H9 (cell line): ENCODE data around the gene LAMB1. TPM values are rescaled to one million over a fixed set of nuclear protein-coding genes. Genes with fewer than 3 reads are reported as not detected.

Experiments used
- DNase-seq: peaks from one replicate; pipeline ENCODE4 v3.0.0-alpha.2; 2017
- H2AFZ ChIP-seq: one replicate; pipeline ENCODE4 v1.6.1; 2013; ENCODE audit warnings: mild to moderate bottlenecking, low read length, control low read depth, moderate library complexity
- H2AK5ac ChIP-seq: 2 replicates; pipeline ENCODE4 v1.6.1; 2013; ENCODE audit warnings: low read length, control low read depth, mixed read lengths; ENCODE audit not compliant: insufficient read length
- H2BK120ac ChIP-seq: one replicate; pipeline ENCODE4 v1.6.1; 2013; ENCODE audit warnings: low read depth, mild to moderate bottlenecking, low read length, control low read depth, inconsistent platforms; ENCODE audit not compliant: poor library complexity, severe bottlenecking
- H2BK12ac ChIP-seq: 2 replicates; pipeline ENCODE4 v1.6.1; 2013; ENCODE audit warnings: low read length, control low read depth, mixed read lengths, low read depth; ENCODE audit not compliant: insufficient read length
- H2BK15ac ChIP-seq: 2 replicates; pipeline ENCODE4 v1.6.1; 2013; ENCODE audit warnings: low read depth, low read length, control low read depth
- H2BK20ac ChIP-seq: one replicate; pipeline ENCODE4 v1.6.1; 2013; ENCODE audit warnings: low read depth, mild to moderate bottlenecking, low read length, control low read depth, inconsistent platforms; ENCODE audit not compliant: poor library complexity, severe bottlenecking
- H2BK5ac ChIP-seq: 2 replicates; pipeline ENCODE4 v1.6.1; 2013; ENCODE audit warnings: low read length, control low read depth, mixed read lengths; ENCODE audit not compliant: insufficient read length
- H3K14ac ChIP-seq: 2 replicates; pipeline ENCODE4 v1.6.1; 2013; ENCODE audit warnings: low read length, control low read depth; ENCODE audit not compliant: insufficient read depth
- H3K18ac ChIP-seq: 2 replicates; pipeline ENCODE4 v1.6.1; 2013; ENCODE audit warnings: low read depth, mild to moderate bottlenecking, mixed read lengths, low read length, control low read depth; ENCODE audit not compliant: insufficient read length
- H3K23ac ChIP-seq: 2 replicates; pipeline ENCODE4 v1.6.1; 2013; ENCODE audit warnings: low read length, control low read depth, mixed read lengths, low read depth; ENCODE audit not compliant: insufficient read length
- H3K23me2 ChIP-seq: 2 replicates; pipeline ENCODE4 v1.6.1; 2013; ENCODE audit warnings: low read depth, mild to moderate bottlenecking, mixed read lengths, low read length, control low read depth; ENCODE audit not compliant: insufficient read length, poor library complexity, severe bottlenecking
- H3K27ac ChIP-seq: 2 replicates; pipeline ENCODE4 v1.5.1; 2013; ENCODE audit warnings: low read length, control low read depth, mixed read lengths, low read depth; ENCODE audit not compliant: insufficient read length
- H3K27me3 ChIP-seq: 2 replicates; pipeline ENCODE4 v1.6.1; 2013; ENCODE audit warnings: low read length, control low read depth, inconsistent platforms; ENCODE audit not compliant: insufficient read depth
- H3K4ac ChIP-seq: 2 replicates; pipeline ENCODE4 v1.6.1; 2013; ENCODE audit warnings: low read depth, mild to moderate bottlenecking, control low read depth, inconsistent platforms, low read length, moderate library complexity
- H3K4me1 ChIP-seq: 2 replicates; pipeline ENCODE4 v1.6.1; 2013; ENCODE audit warnings: low read length, control low read depth, inconsistent platforms; ENCODE audit not compliant: insufficient read depth
- H3K4me2 ChIP-seq: 2 replicates; pipeline ENCODE4 v1.6.1; 2013; ENCODE audit warnings: low read length, control low read depth, mixed read lengths; ENCODE audit not compliant: insufficient read length, insufficient read depth
- H3K56ac ChIP-seq: 2 replicates; pipeline ENCODE4 v1.6.1; 2013; ENCODE audit warnings: low read depth, mild to moderate bottlenecking, mixed read lengths, low read length, control low read depth; ENCODE audit not compliant: insufficient read length
- H3K79me1 ChIP-seq: 2 replicates; pipeline ENCODE4 v1.6.1; 2013; ENCODE audit warnings: low read depth, mild to moderate bottlenecking, moderate library complexity, low read length, control low read depth, inconsistent platforms; ENCODE audit not compliant: insufficient read depth, poor library complexity, severe bottlenecking
- H3K79me2 ChIP-seq: 2 replicates; pipeline ENCODE4 v1.6.1; 2013; ENCODE audit warnings: low read length, control low read depth, inconsistent platforms; ENCODE audit not compliant: insufficient read depth
- H3K9ac ChIP-seq: 2 replicates; pipeline ENCODE4 v1.6.1; 2013; ENCODE audit warnings: low read length, control low read depth, mixed read lengths; ENCODE audit not compliant: insufficient read length; ENCODE audit errors: extremely low read depth
- H3K9me3 ChIP-seq: one replicate; pipeline ENCODE4 v1.6.1; 2013; ENCODE audit warnings: low read depth, low read length, inconsistent platforms; ENCODE audit not compliant: control insufficient read depth
- H3T11ph ChIP-seq: one replicate; pipeline ENCODE4 v1.6.1; 2013; ENCODE audit warnings: mild to moderate bottlenecking, low read length, control low read depth, inconsistent platforms
- H4K20me1 ChIP-seq: one replicate; pipeline ENCODE4 v1.6.1; 2013; ENCODE audit not compliant: control insufficient read depth, insufficient read length, insufficient read depth
- H4K5ac ChIP-seq: 2 replicates; pipeline ENCODE4 v1.6.1; 2013; ENCODE audit warnings: low read depth, mild to moderate bottlenecking, mixed read lengths, low read length, control low read depth; ENCODE audit not compliant: insufficient read length
- H4K8ac ChIP-seq: replicated peaks from 2 replicates; pipeline ENCODE4 v1.6.1; 2013; ENCODE audit warnings: low read length, control low read depth, mixed read lengths, low read depth; ENCODE audit not compliant: insufficient read length
- H4K91ac ChIP-seq: 2 replicates; pipeline ENCODE4 v1.6.1; 2013; ENCODE audit warnings: low read depth, mild to moderate bottlenecking, moderate library complexity, mixed read lengths, low read length, control low read depth; ENCODE audit not compliant: insufficient read length
- H3K27ac Mint-ChIP-seq, 3 experiments: 2 replicates in 2 of 3; 3 replicates in 1 of 3; pipeline ENCODE4 v1.8.0; 2020 to 2021; ENCODE audit warnings: mixed read lengths in 3 of 3, mild to moderate bottlenecking in 1 of 3, moderate library complexity in 1 of 3
- H3K27me3 Mint-ChIP-seq: 2 replicates; pipeline ENCODE4 v1.8.0; 2021; ENCODE audit warnings: low read depth, mild to moderate bottlenecking, moderate library complexity, mixed read lengths
- H3K36me3 Mint-ChIP-seq, 3 experiments: 2 replicates in 2 of 3; 3 replicates in 1 of 3; pipeline ENCODE4 v1.8.0; 2020 to 2021; ENCODE audit warnings: low read depth in 3 of 3, mixed read lengths in 3 of 3; ENCODE audit not compliant: insufficient read depth in 1 of 3
- H3K4me1 Mint-ChIP-seq, 2 experiments: 2 replicates each; pipeline ENCODE4 v1.8.0; 2020; ENCODE audit warnings: mixed read lengths in 2 of 2
- H3K4me3 Mint-ChIP-seq, 2 experiments: 2 replicates in 1 of 2; 3 replicates in 1 of 2; pipeline ENCODE4 v1.8.0; 2020 to 2021; ENCODE audit warnings: mild to moderate bottlenecking in 2 of 2, mixed read lengths in 2 of 2, moderate library complexity in 1 of 2
- H3K9me3 Mint-ChIP-seq, 2 experiments: 2 replicates in 1 of 2; 3 replicates in 1 of 2; pipeline ENCODE4 v1.8.0; 2020; ENCODE audit warnings: mild to moderate bottlenecking in 2 of 2, mixed read lengths in 2 of 2, moderate library complexity in 1 of 2
- CTCF ChIP-seq: fragments of 200-600 bp; sonication (generic); conservative IDR thresholded peaks from 3 replicates; pipeline ENCODE4 v1.8.0; 2021; ENCODE audit warnings: antibody characterized with exemption, mild to moderate bottlenecking
- WGBS: extraction: QIAGEN DNeasy Blood & Tissue Kit; methylation state at CpG from one replicate; pipeline ENCODE4 v1.1.7; 2013; ENCODE audit warnings: missing lambda C conversion rate, low lambda C conversion rate, mixed read lengths; ENCODE audit not compliant: insufficient read length; ENCODE audit errors: extremely low coverage; 5-methylcytosine and 5-hydroxymethylcytosine counted together
- total RNA-seq: library from RNA; stranded (reverse); gene quantifications from 2 replicates; pipeline ENCODE4 v1.2.1, GENCODE V29; 2021

The LAMB1 gene
- total RNA-seq, 1 experiment from 2014 or later: 75.8 TPM

- peaks cover 0 to 3% of the 10 kb centered on the region in 2 experiments; a peak in 1 of 4 replicates for H3K4me1 Mint-ChIP-seq
- H3K4me2 ChIP-seq: no peak overlapping the region
Observed at GRCh38 chr7:107882766-107883165, 120.2 kb downstream of the LAMB1 start.

More at GRCh38 chr7:107882766-107883165, 120.2 kb downstream of the LAMB1 start:
- DNase-seq: no peak
- H4K8ac ChIP-seq: no peak overlapping the region
- H3K4ac ChIP-seq: no peak overlapping the region
- H2BK15ac ChIP-seq: no peak overlapping the region
- no peak overlapping the region for H3K27ac ChIP-seq
- no peak overlapping the region for H3K23ac ChIP-seq
- H2AFZ ChIP-seq: no peak overlapping the region
- H3K18ac ChIP-seq: no peak overlapping the region
- no peaks in the 10 kb centered on the region for H3K79me1 ChIP-seq
- no peak overlapping the region for H4K5ac ChIP-seq
- no peaks in the 10 kb centered on the region for H3K23me2 ChIP-seq
- H4K91ac ChIP-seq: no peak overlapping the region
- peaks cover 12% of the 10 kb centered on the region for H3K27me3 Mint-ChIP-seq
- H2BK5ac ChIP-seq: no peak overlapping the region
- H3K4me3 Mint-ChIP-seq: no peak overlapping the region
- no CpG with 5 or more reads among the region's 2 CpGs for WGBS
- no peak overlapping the region for H3K14ac ChIP-seq
- H3K27ac Mint-ChIP-seq: no peak overlapping the region
- H4K20me1 ChIP-seq: no peaks in the 10 kb centered on the region
- no peak overlapping the region for H2BK20ac ChIP-seq
- H3K9me3 ChIP-seq: no peaks in the 10 kb centered on the region
- H3T11ph ChIP-seq: no peak overlapping the region
- no peak overlapping the region for H3K56ac ChIP-seq
- no peaks in the 10 kb centered on the region for H3K27me3 ChIP-seq
- no peak overlapping the region for H2AK5ac ChIP-seq
- no peaks in the 10 kb centered on the region for H3K79me2 ChIP-seq
- H2BK12ac ChIP-seq: no peak overlapping the region
- no peak overlapping the region for H3K9ac ChIP-seq
- no peaks in the 10 kb centered on the region for H3K4me1 ChIP-seq
- H3K9me3 Mint-ChIP-seq: no peaks in the 10 kb centered on the region
- no peak overlapping the region for H2BK120ac ChIP-seq
- no peak for TF ChIP-seq CTCF
- no peaks in the 10 kb centered on the region for H3K36me3 Mint-ChIP-seq
